Fibroblast of mammary gland (primary cell): ENCODE results near the gene EYA2.

ENCODE experiments used
- DNase-seq: peaks from one replicate; pipeline ENCODE4 v3.0.0-alpha.2; 2010; ENCODE audit warnings: low read depth
- H3K4me3 ChIP-seq: 2 replicates; pipeline ENCODE4 v1.5.1; 2011; ENCODE audit warnings: low read depth, mild to moderate bottlenecking, low read length, moderate library complexity; ENCODE audit not compliant: control insufficient read depth
- CTCF ChIP-seq: conservative IDR thresholded peaks from 2 replicates; pipeline ENCODE4 v1.5.1; 2011; ENCODE audit warnings: low read depth, low read length, inconsistent platforms; ENCODE audit not compliant: control insufficient read depth, insufficient read depth

The EYA2 gene

GRCh38 chr20:46991880-46992639, 97.4 kb downstream of the EYA2 start:
- no peak overlapping the region for H3K4me3 ChIP-seq
- DNase-seq = no peak
- no peak for TF ChIP-seq CTCF

GRCh38 chr20:46992640-46993035, 98.0 kb downstream of the EYA2 start:
- TF ChIP-seq CTCF = no peak
- H3K4me3 ChIP-seq = no peak overlapping the region
- no peak for DNase-seq

GRCh38 chr20:46993465-46994095, 98.9 kb downstream of the EYA2 start:
- no peak for DNase-seq
- H3K4me3 ChIP-seq = no peak overlapping the region
- TF ChIP-seq CTCF = no peak

GRCh38 chr20:46994341-46994740, 99.7 kb downstream of the EYA2 start:
- no peak for TF ChIP-seq CTCF
- no peak overlapping the region for H3K4me3 ChIP-seq
- no peak for DNase-seq

- no peak for DNase-seq
- H3K4me3 ChIP-seq = no peak overlapping the region
- no peak for TF ChIP-seq CTCF
Observed at GRCh38 chr20:46995561-46996142, 101.0 kb downstream of the EYA2 start.

- TF ChIP-seq CTCF = no peak
- no peak for DNase-seq
- H3K4me3 ChIP-seq = no peak overlapping the region
Observed at GRCh38 chr20:46997187-46997586, 102.5 kb downstream of the EYA2 start.
